ENCODE data around the gene FBXO15. TPM values are rescaled to one million over a fixed set of nuclear protein-coding genes. Genes with fewer than 3 reads are reported as not detected.
A peak's percentile ranks its signal among the peaks of the same experiment; 100 is the strongest.

FBXO15 gene
- total RNA-seq, 4 donors from 2014 or later: not detected

- TF ChIP-seq CTCF (IDR thresholded peaks at IDR 0.05) (no peak), POLR2A (IDR thresholded peaks at IDR 0.05) (no peak)
- no peaks in the 10 kb centered on the region for H3K27me3 ChIP-seq
- H3K9me3 ChIP-seq: no peaks in the 10 kb centered on the region
- H3K4me1 ChIP-seq: no peaks in the 10 kb centered on the region
- H3K4me3 ChIP-seq: no peak overlapping the region
- no peaks in the 10 kb centered on the region for H3K36me3 ChIP-seq
- no peak for DNase-seq
- H3K27ac ChIP-seq: peak overlapping the region in 1 of 4 donors; percentile 52
Observed at GRCh38 chr18:74065366-74065765, 82.3 kb downstream of the FBXO15 start.

- Histone ChIP-seq H3K4me1 (no peaks in the 10 kb centered on the region), H3K4me3 (no peak overlapping the region), H3K27ac (peak overlapping the region in 2 of 4 donors; percentile 25 to 52), H3K9me3 (no peaks in the 10 kb centered on the region), H3K36me3 (no peaks in the 10 kb centered on the region), H3K27me3 (no peaks in the 10 kb centered on the region)
- DNase-seq: peak in 2 of 3 donors; percentile 54 to 62
- TF ChIP-seq POLR2A (IDR thresholded peaks at IDR 0.05): no peak
- TF ChIP-seq CTCF (IDR thresholded peaks at IDR 0.05): no peak
Observed at GRCh38 chr18:74064510-74064909, 83.1 kb downstream of the FBXO15 start.

- Histone ChIP-seq H3K27me3 (no peaks in the 10 kb centered on the region), H3K36me3 (no peaks in the 10 kb centered on the region), H3K4me3 (no peak overlapping the region), H3K4me1 (no peaks in the 10 kb centered on the region), H3K9me3 (no peaks in the 10 kb centered on the region), H3K27ac (peak overlapping the region in 2 of 4 donors; percentile 6 to 25)
- DNase-seq: no peak
- TF ChIP-seq CTCF (IDR thresholded peaks at IDR 0.05) (no peak), POLR2A (IDR thresholded peaks at IDR 0.05) (no peak)
Observed at GRCh38 chr18:74063557-74063956, 84.1 kb downstream of the FBXO15 start.

- no peak for TF ChIP-seq CTCF (IDR thresholded peaks at IDR 0.05)
- no peaks in the 10 kb centered on the region for H3K27me3 ChIP-seq
Observed at GRCh38 chr18:74063023-74063422, 84.6 kb downstream of the FBXO15 start.

GRCh38 chr18:74062037-74062436 is 85.6 kb downstream of the FBXO15 start:
- H3K27ac ChIP-seq: no peak overlapping the region
- no peaks in the 10 kb centered on the region for H3K27me3 ChIP-seq
- TF ChIP-seq POLR2A (IDR thresholded peaks at IDR 0.05): no peak
- no peaks in the 10 kb centered on the region for H3K4me1 ChIP-seq
- H3K9me3 ChIP-seq: no peaks in the 10 kb centered on the region
- no peak for DNase-seq
- no peaks in the 10 kb centered on the region for H3K36me3 ChIP-seq
- no peak overlapping the region for H3K4me3 ChIP-seq

More at GRCh38 chr18:74063023-74063422, 84.6 kb downstream of the FBXO15 start:
- Histone ChIP-seq H3K27ac (peak overlapping the region in 1 of 4 donors; percentile 6), H3K4me1 (no peaks in the 10 kb centered on the region), H3K36me3 (no peaks in the 10 kb centered on the region), H3K9me3 (no peaks in the 10 kb centered on the region), H3K4me3 (no peak overlapping the region)
- DNase-seq: no peak

- no peaks in the 10 kb centered on the region for H3K36me3 ChIP-seq
- H3K4me1 ChIP-seq: no peaks in the 10 kb centered on the region
- H3K9me3 ChIP-seq: no peaks in the 10 kb centered on the region
- no peak for DNase-seq
- no peak overlapping the region for H3K4me3 ChIP-seq
- no peak for TF ChIP-seq CTCF (IDR thresholded peaks at IDR 0.05)
- no peak for TF ChIP-seq POLR2A (IDR thresholded peaks at IDR 0.05)
- H3K27me3 ChIP-seq: no peaks in the 10 kb centered on the region
- no peak overlapping the region for H3K27ac ChIP-seq
Observed at GRCh38 chr18:74060579-74060978, 87.1 kb downstream of the FBXO15 start.
